ENCODE results near the gene AAK1.

GRCh38 chr2:69589973-69590652 lies 53.4 kb downstream of the AAK1 start:
- TF ChIP-seq CTCF (IDR thresholded peaks at IDR 0.05) (no peak), POLR2A (IDR thresholded peaks at IDR 0.05) (no peak)

Data from body of pancreas (tissue), 4 donors.